NCI-H1436 (cell line): ENCODE data around the gene TMEM238.
"Not testable (repeated sequence)": the region's sequence is repeated elsewhere in the genome, so short reads cannot be mapped to it uniquely, and the experiment has no call there.

Experiments used
- DNase-seq: peaks from one replicate; lab custom pipeline; 2025; lab: John Stamatoyannopoulos, UW

TMEM238 gene

DNA sequence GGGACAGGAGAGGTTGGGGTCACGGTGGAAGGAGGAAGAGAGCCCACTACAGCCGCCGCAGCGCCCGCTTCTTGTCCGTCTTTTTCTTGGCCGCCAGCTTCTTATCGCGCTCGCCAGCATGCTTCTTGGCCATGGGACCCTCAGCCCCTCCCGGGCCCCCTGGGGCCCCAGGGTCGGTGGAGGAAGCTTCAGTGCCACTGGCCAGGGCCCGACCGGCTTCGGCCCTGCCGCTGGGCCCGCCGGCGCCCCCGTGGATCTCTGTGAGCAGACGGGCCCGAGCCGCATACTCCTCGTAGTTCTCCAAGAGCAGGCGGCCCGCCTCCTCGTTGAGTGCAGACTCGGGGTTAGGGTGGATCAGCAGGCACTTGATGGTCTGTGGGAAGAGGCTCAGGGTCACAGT, 17.3 kb upstream of the TMEM238 start:
- DNase-seq: not testable (repeated sequence)

- DNase-seq: no peak
Observed at GRCh38 chr19:55400281-55401087, 16.4 kb upstream of the TMEM238 start.

DNA sequence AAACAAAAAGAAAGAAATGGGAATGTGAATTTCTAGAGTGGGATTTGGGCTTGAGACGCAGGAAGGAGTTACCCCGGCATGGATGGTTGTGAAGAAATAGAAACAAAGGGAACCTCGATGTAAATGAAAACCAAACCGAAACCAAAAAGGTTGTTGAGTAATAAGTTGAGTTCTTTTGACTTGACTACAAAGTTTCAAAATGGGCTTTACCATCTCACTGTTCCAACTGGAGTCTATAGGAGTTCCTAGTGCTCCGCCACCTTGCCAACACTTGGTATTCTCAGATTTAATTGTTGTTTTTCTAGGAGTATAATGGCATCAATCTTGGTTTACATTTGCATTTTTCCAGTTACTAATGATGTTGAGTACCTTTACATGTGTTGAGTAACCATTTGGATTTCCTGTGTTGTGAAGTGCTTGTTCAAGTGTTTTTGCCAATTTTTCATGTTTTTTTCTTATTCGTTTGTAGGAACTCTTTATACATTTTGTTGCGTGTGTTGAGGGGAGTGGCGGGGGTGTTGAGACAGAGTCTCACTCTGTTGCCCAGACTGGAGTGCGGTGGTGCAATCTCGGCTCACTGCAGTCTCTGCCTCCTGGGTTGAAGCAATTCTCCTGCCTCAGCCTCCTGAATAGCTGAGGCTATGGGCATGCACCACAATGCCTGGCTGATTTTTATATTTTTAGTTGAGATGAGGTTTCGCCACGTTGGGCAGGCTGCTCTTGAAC, 14.3 kb upstream of the TMEM238 start:
- no peak for DNase-seq

- DNase-seq: no peak
Observed at GRCh38 chr19:55392820-55393761, 9.0 kb upstream of the TMEM238 start.

- no peak for DNase-seq
Observed at GRCh38 chr19:55391702-55392615, 7.9 kb upstream of the TMEM238 start.

- DNase-seq: no peak
Observed at GRCh38 chr19:55391191-55391670, 7.1 kb upstream of the TMEM238 start.

- no peak for DNase-seq
Observed at GRCh38 chr19:55390461-55390880, 6.4 kb upstream of the TMEM238 start.

GRCh38 chr19:55389386-55390317, 5.6 kb upstream of the TMEM238 start:
- no peak for DNase-seq

DNA sequence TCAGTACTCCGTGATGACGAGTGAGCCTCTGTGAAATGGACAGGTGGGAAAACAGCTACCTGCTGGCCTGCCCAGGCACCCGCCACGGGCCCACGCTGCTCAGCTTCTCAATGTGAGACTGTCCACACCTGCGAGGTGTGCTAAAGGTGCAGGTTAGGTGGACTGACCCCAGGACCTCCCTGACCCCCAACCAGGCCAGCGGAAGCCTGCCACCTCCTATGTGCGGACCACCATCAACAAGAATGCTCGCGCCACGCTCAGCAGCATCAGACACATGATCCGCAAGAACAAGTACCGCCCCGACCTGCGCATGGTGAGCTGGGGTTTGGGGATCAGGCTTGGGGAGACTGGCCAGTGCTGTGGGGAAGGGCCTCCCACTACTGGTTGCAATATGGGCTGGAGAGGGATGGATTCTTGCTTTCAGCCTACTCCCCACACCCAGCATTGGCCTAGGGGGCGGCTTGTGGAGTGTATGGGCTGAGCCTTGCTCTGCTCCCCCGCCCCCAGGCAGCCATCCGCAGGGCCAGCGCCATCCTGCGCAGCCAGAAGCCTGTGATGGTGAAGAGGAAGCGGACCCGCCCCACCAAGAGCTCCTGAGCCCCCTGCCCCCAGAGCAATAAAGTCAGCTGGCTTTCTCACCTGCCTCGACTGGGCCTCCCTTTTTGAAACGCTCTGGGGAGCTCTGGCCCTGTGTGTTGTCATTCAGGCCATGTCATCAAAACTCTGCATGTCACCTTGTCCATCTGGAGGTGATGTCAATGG, 3.8 kb upstream of the TMEM238 start:
- DNase-seq: no peak

GRCh38 chr19:55386493-55386971, 2.4 kb upstream of the TMEM238 start:
- no peak for DNase-seq

- DNase-seq: peak; percentile 100
Observed at GRCh38 chr19:55385724-55386492, 1.8 kb upstream of the TMEM238 start, which contains the start of gene RPL28. TSS of gene RPL28 (plus strand) at chr19:55385932. CDS start at chr19:55386358, 426 bp downstream.

- peak; percentile 98 for DNase-seq
Observed at GRCh38 chr19:55384920-55385723, 1.0 kb upstream of the TMEM238 start.

DNA sequence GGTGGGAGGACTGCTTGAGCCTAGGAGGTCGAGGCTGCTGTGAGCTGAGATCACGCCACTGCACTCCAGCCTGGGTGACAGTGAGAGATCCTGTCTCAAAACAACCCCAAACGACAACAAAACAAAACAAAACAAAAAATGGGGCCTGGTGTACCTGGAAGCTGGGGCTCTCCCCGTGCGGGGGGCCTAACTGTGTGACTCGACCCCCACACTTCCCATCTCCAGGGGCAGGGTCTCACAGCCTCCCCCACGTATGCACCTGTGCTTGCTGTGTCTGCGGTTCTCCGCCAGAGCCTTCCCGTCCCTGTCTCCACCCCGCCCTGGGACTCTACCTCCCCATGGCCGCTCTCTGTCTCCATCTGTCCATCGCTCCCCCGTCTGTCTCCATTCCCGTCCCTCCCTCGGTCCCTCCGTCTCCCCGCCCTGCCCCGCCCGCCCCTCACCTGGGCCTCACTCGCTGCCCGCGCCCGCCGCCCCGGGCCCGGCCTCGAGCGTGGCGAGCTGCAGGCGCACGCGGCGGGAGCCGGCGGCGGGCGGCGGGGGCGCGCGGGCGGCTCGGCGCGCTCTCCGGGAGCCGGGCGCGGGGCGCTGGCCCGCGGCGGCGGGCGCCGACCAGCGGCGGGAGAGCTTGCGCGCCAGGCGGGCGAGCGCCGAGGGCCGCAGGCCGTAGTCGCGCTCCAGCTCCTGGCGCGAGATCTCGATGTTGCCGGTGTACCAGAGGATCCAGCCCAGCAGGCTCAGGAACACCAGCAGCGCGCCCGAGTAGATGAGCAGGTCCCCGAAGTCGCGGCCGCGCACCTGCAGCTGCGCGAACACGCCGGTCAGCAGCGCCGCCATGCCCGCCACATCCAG, 587 bp downstream of the TMEM238 start:
- peak; percentile 75 for DNase-seq

DNA sequence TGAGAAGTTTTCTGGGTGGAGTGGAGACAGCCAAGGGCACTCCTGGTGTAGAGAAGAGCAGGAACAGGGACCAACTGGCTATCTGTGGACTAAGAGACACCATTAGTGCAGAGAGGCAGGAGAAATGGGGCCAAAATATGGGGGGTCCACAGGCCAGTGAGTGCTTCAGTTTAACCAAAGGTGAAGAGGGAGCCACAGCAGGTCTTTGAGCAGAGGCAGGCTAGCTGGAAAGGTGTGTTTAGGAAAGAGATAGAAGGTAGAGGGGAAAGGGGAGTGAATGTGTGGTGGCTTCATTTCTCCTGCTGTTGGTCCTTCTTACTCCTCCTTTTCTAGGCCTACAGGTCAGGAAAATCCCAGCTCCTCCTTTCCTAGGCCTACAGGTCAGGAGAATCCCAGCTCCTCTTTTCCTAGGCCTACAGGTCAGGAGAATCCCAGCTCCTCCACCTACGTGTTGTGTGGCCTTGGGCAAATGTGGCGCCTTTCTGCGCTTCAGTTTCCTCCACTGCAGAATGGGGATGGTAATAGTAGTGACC, 1.5 kb downstream of the TMEM238 start:
- DNase-seq: no peak

DNA sequence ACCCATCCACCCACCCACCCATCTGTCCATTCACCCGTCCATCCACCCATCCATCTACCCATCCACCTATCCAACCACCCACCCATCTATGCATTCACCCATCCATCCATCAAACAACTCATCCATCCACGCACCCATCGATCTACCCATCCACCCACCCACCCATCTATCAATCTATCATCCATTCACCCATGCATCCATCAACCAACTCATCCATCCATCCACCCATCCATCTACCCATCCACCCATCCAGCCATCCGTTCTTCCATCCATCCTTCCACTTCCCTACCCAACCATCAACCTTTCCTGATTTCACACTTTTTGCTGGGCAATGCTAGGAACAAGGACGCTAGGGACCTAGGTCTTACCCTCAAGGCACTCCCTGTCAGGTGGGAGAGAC, 2.1 kb downstream of the TMEM238 start:
- no peak for DNase-seq

DNA sequence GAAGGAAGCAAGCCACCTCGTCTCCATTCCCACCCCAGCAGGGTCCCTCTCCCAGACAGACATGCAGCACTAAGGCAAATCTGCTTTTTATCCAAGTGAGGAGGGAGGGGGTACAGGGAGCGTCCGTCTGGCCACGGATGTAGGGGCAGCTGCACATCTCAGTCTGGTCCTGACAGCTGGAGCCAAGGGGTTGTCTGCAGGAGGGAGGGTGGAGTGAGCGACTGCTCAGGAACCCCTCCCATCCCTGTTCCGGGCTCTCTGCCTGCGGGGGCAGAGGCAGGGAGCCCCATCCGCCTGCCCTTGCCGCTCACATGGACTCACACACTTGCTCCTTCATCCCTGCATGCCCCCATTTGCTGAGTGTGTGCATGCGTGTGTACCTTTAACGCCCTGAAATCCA, 4.9 kb downstream of the TMEM238 start:
- DNase-seq: no peak
